KMS-11 (cell line): ENCODE measurements around the gene RBM26.

Experiments
- H2AFZ ChIP-seq: fragments of 200-600 bp; sonication (generic); 2 replicates; pipeline ENCODE4 v1.6.1; 2016; ENCODE audit warnings: antibody characterized with exemption, mixed run types, low read depth
- H3K27ac ChIP-seq: fragments of 200-600 bp; sonication (generic); 2 replicates; pipeline ENCODE4 v1.6.1; 2016; ENCODE audit warnings: mild to moderate bottlenecking, mixed run types
- H3K27me3 ChIP-seq: fragments of 200-600 bp; sonication (generic); 2 replicates; pipeline ENCODE4 v1.6.1; 2017; ENCODE audit warnings: mild to moderate bottlenecking, low read depth, mixed run types, moderate library complexity; ENCODE audit not compliant: insufficient read depth
- H3K36me3 ChIP-seq: fragments of 200-600 bp; sonication (generic); 2 replicates; pipeline ENCODE4 v1.6.1; 2017; ENCODE audit warnings: mild to moderate bottlenecking, mixed run types; ENCODE audit not compliant: insufficient read depth
- H3K4me1 ChIP-seq: fragments of 200-600 bp; sonication (generic); 2 replicates; pipeline ENCODE4 v1.6.1; 2016; ENCODE audit warnings: mild to moderate bottlenecking, low read depth, mixed run types; ENCODE audit not compliant: poor library complexity, severe bottlenecking
- H3K4me2 ChIP-seq: fragments of 200-600 bp; sonication (generic); 2 replicates; pipeline ENCODE4 v1.7.0; 2016; ENCODE audit warnings: mild to moderate bottlenecking, mixed run types
- H3K4me3 ChIP-seq: fragments of 200-600 bp; sonication (generic); IDR thresholded peaks from 2 replicates; pipeline ENCODE4 v1.6.1; 2017; ENCODE audit warnings: low read depth, low read length, mixed read lengths; ENCODE audit not compliant: insufficient read depth
- H3K79me2 ChIP-seq: fragments of 200-600 bp; sonication (generic); 2 replicates; pipeline ENCODE4 v1.6.1; 2016; ENCODE audit warnings: low read depth, mixed run types; ENCODE audit not compliant: insufficient read depth
- H3K9ac ChIP-seq: fragments of 200-600 bp; sonication (generic); 2 replicates; pipeline ENCODE4 v1.6.1; 2016; ENCODE audit warnings: mild to moderate bottlenecking, mixed run types
- H4K20me1 ChIP-seq: fragments of 200-600 bp; sonication (generic); 2 replicates; pipeline ENCODE4 v1.6.1; 2016; ENCODE audit warnings: mild to moderate bottlenecking, mixed run types; ENCODE audit not compliant: insufficient read depth
- CTCF ChIP-seq: fragments of 200-600 bp; sonication (generic); conservative IDR thresholded peaks from 2 replicates; pipeline ENCODE4 v1.6.1; 2017; ENCODE audit warnings: low read depth, mild to moderate bottlenecking, antibody characterized with exemption, low read length, moderate library complexity, mixed read lengths

Gene RBM26

GRCh38 chr13:79440958-79441528 lies 35.0 kb upstream of the RBM26 start:
- Histone ChIP-seq H3K4me1 (no peaks in the 10 kb centered on the region), H3K36me3 (no peaks in the 10 kb centered on the region), H2AFZ (no peak overlapping the region), H3K9ac (no peak overlapping the region), H3K4me3 (no peak overlapping the region), H3K27me3 (no peaks in the 10 kb centered on the region), H4K20me1 (no peaks in the 10 kb centered on the region), H3K79me2 (no peaks in the 10 kb centered on the region), H3K4me2 (no peak overlapping the region), H3K27ac (no peak overlapping the region)
- no peak for TF ChIP-seq CTCF

DNA sequence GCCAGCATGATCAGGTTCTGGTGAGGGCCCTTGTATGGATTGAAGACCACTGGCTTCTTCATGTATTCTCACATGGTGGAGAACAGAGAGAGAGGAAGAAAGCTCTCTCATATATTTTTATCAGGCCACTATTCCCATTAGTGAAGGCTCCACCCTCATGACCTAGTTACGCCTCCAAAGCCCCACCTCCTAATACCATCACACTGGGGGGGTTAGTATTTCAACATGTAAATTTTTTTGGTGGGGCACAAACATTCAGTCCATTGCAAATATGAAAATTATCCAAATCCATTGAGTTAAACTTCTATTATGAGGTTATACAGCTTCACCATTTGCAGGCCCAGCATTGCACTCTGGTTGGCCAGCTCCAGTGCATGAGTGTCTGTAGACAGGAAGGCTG lies 33.2 kb upstream of the RBM26 start:
- H2AFZ ChIP-seq, result no peak overlapping the region
- no peak overlapping the region for H3K4me2 ChIP-seq
- H3K79me2 ChIP-seq, result no peaks in the 10 kb centered on the region
- no peak overlapping the region for H3K27ac ChIP-seq
- H3K27me3 ChIP-seq, result no peaks in the 10 kb centered on the region
- no peaks in the 10 kb centered on the region for H4K20me1 ChIP-seq
- no peak for TF ChIP-seq CTCF
- H3K4me3 ChIP-seq, result no peak overlapping the region
- no peaks in the 10 kb centered on the region for H3K4me1 ChIP-seq
- no peaks in the 10 kb centered on the region for H3K36me3 ChIP-seq
- no peak overlapping the region for H3K9ac ChIP-seq

GRCh38 chr13:79435561-79435990 lies 29.5 kb upstream of the RBM26 start:
- no peak overlapping the region for H3K4me3 ChIP-seq
- H3K27me3 ChIP-seq, result no peaks in the 10 kb centered on the region
- H3K4me2 ChIP-seq, result no peak overlapping the region
- no peak for TF ChIP-seq CTCF
- no peak overlapping the region for H2AFZ ChIP-seq
- no peak overlapping the region for H3K9ac ChIP-seq
- H3K4me1 ChIP-seq, result no peaks in the 10 kb centered on the region
- no peak overlapping the region for H3K27ac ChIP-seq
- H3K79me2 ChIP-seq, result no peaks in the 10 kb centered on the region
- no peaks in the 10 kb centered on the region for H3K36me3 ChIP-seq
- no peaks in the 10 kb centered on the region for H4K20me1 ChIP-seq

DNA sequence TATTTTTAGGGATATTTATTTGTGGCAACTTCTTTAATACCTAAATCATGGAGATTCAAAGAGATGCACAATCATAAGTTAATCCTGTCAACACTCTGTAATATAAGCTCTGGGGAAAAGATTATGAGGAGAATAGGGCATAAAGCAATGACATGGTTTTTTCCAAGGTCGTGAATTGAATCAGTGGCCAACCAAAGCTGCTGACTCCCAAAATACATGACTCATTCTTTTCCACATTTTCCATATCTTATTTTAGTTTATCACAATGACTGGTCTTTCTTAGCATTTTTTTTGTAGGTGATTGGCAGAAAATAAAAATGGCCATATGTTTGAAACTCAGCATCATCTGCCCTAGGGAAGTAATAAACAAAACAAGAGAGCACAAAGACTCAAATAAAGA lies 28.5 kb upstream of the RBM26 start:
- Histone ChIP-seq H3K4me1 (no peaks in the 10 kb centered on the region), H4K20me1 (no peaks in the 10 kb centered on the region), H3K4me2 (no peak overlapping the region), H3K36me3 (no peaks in the 10 kb centered on the region), H3K79me2 (no peaks in the 10 kb centered on the region), H3K4me3 (no peak overlapping the region), H3K27ac (no peak overlapping the region), H3K9ac (no peak overlapping the region), H3K27me3 (no peaks in the 10 kb centered on the region), H2AFZ (no peak overlapping the region)
- TF ChIP-seq CTCF, result no peak
